DOHH2 (cell line): ENCODE measurements around the gene TLE2.

ENCODE experiments used
- H3F3A ChIP-seq: fragments of 200-600 bp; sonication (generic), shearing (Covaris generic); 2 replicates; pipeline ENCODE4 v1.6.0; 2016; ENCODE audit warnings: antibody characterized with exemption, mild to moderate bottlenecking; ENCODE audit not compliant: control insufficient read depth, insufficient read depth
- H3K27ac ChIP-seq: fragments of 200-600 bp; sonication (generic); 2 replicates; pipeline ENCODE4 v1.5.1; 2014; ENCODE audit warnings: low read depth, mild to moderate bottlenecking, low read length, moderate library complexity
- H3K27me3 ChIP-seq: fragments of 200-600 bp; sonication (generic); 2 replicates; pipeline ENCODE4 v1.6.1; 2014; ENCODE audit warnings: mild to moderate bottlenecking, low read length, mixed read lengths; ENCODE audit not compliant: control insufficient read depth
- H3K36me3 ChIP-seq: fragments of 200-600 bp; sonication (generic); 2 replicates; pipeline ENCODE4 v1.6.1; 2014; ENCODE audit warnings: mild to moderate bottlenecking, low read length, moderate library complexity, mixed read lengths; ENCODE audit not compliant: control insufficient read depth
- H3K4me1 ChIP-seq: fragments of 200-600 bp; sonication (generic); 2 replicates; pipeline ENCODE4 v1.6.1; 2014; ENCODE audit warnings: mild to moderate bottlenecking, low read length, mixed read lengths; ENCODE audit not compliant: control insufficient read depth
- H3K4me2 ChIP-seq: fragments of 200-600 bp; sonication (generic); 2 replicates; pipeline ENCODE4 v1.6.0; 2014; ENCODE audit warnings: mild to moderate bottlenecking, low read length, moderate library complexity
- H3K4me3 ChIP-seq: fragments of 200-600 bp; sonication (generic); 2 replicates; pipeline ENCODE4 v1.5.1; 2014; ENCODE audit warnings: mild to moderate bottlenecking, low read length, mixed read lengths
- H3K79me2 ChIP-seq: fragments of 200-600 bp; sonication (generic); 2 replicates; pipeline ENCODE4 v1.6.1; 2014; ENCODE audit warnings: mild to moderate bottlenecking, low read length, mixed read lengths; ENCODE audit not compliant: control insufficient read depth
- H3K9me2 ChIP-seq: fragments of 200-600 bp; sonication (generic); replicated peaks from 2 replicates; pipeline ENCODE4 v1.6.1; 2014; ENCODE audit warnings: mild to moderate bottlenecking, low read length, mixed read lengths; ENCODE audit not compliant: control insufficient read depth
- H3K9me3 ChIP-seq: fragments of 200-600 bp; sonication (generic); 2 replicates; pipeline ENCODE4 v1.6.1; 2014; ENCODE audit warnings: antibody characterized with exemption, low read length, mixed read lengths; ENCODE audit not compliant: control insufficient read depth, insufficient read depth
- H4K20me1 ChIP-seq: fragments of 200-600 bp; sonication (generic); 2 replicates; pipeline ENCODE4 v1.6.0; 2014; ENCODE audit warnings: low read depth, mild to moderate bottlenecking, antibody characterized with exemption, low read length, moderate library complexity; ENCODE audit not compliant: control insufficient read depth, insufficient read depth
- CTCF ChIP-seq: fragments of 200-600 bp; sonication (generic); IDR thresholded peaks from one replicate; pipeline ENCODE4 v1.5.1; 2014; ENCODE audit warnings: antibody characterized with exemption, mild to moderate bottlenecking, low read depth, low read length; ENCODE audit not compliant: poor library complexity, severe bottlenecking
- EZH2phosphoT487 ChIP-seq: fragments of 200-600 bp; sonication (generic); IDR thresholded peaks from 2 replicates; pipeline ENCODE4 v1.6.1; 2017; ENCODE audit warnings: borderline replicate concordance, mild to moderate bottlenecking, antibody characterized with exemption, low read length, moderate library complexity, mixed read lengths

Gene TLE2

DNA sequence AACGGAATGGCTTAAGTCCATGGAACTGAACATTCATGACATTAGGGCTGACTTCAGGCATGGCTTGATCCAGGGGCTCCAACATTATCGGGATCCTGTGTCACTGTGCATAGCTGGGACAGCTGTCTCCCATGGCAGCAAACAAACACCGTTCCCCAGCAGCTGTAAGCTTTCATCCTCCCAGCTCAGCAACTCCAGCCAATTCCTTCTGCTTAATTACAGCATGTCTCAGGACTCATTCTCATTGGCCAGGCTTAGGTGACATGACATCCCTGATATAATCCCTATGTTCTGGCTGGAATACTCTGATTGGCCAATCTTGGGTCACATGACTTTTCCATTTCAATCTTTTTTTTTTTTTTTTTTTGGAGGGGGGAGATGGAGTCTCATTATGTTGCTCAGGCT is 44.1 kb upstream of the TLE2 start:
- Histone ChIP-seq H3K4me3 (no peak overlapping the region), H3K4me2 (peak overlapping the region; percentile 10; the same call in 1 of the 2 replicates), H3K27me3 (peaks cover 5% of the 10 kb centered on the region), H3K27ac (no peak overlapping the region), H3K36me3 (no peaks in the 10 kb centered on the region), H3K9me2 (no peaks in the 10 kb centered on the region), H3K4me1 (peaks cover 52% of the 10 kb centered on the region), H3K79me2 (no peaks in the 10 kb centered on the region), H3F3A (no peaks in the 10 kb centered on the region), H4K20me1 (no peaks in the 10 kb centered on the region), H3K9me3 (peaks cover 7% of the 10 kb centered on the region; the same call in 1 of the 2 replicates)
- TF ChIP-seq CTCF, result no peak
- no peak for TF ChIP-seq EZH2phosphoT487

- Histone ChIP-seq H3K27ac (no peak overlapping the region), H3K4me1 (peaks cover 59% of the 10 kb centered on the region), H3F3A (peaks cover 1% of the 10 kb centered on the region; the same call in 1 of the 2 replicates), H3K9me3 (peaks cover 7% of the 10 kb centered on the region; the same call in 1 of the 2 replicates), H3K4me2 (no peak overlapping the region), H3K79me2 (no peaks in the 10 kb centered on the region), H3K9me2 (no peaks in the 10 kb centered on the region), H4K20me1 (no peaks in the 10 kb centered on the region), H3K4me3 (no peak overlapping the region), H3K36me3 (no peaks in the 10 kb centered on the region), H3K27me3 (peaks cover 5% of the 10 kb centered on the region)
- TF ChIP-seq EZH2phosphoT487 (no peak), CTCF (no peak)
Observed at GRCh38 chr19:3071768-3072167, 42.7 kb upstream of the TLE2 start.

DNA sequence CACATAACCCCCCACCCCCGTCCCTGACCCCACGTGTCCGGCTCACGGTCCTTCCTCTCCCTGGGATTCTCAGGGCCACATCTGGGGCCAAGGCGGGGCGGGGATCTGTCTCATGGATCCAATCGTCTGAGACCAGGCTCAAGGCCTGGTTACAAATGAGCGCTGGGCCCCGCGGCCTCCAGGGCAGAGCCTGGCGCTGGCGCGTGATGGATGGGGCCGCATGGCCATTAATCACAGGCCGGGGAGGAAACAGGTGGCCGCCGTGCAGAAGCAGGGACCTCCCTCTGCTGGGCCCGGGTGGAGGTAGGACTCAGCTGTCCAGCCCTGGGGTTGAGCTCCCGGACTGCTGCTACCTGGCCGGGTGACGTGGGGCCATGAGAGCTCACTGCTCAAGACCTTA is 39.0 kb upstream of the TLE2 start:
- Histone ChIP-seq H3K4me1 (peaks cover 69% of the 10 kb centered on the region), H4K20me1 (no peaks in the 10 kb centered on the region), H3K27me3 (no peaks in the 10 kb centered on the region), H3K27ac (no peak overlapping the region), H3F3A (peaks cover 9% of the 10 kb centered on the region), H3K9me3 (peaks cover 7% of the 10 kb centered on the region; the same call in 1 of the 2 replicates), H3K79me2 (peaks cover 9% of the 10 kb centered on the region), H3K9me2 (no peaks in the 10 kb centered on the region), H3K36me3 (no peaks in the 10 kb centered on the region), H3K4me3 (no peak overlapping the region), H3K4me2 (no peak overlapping the region)
- TF ChIP-seq CTCF (no peak), EZH2phosphoT487 (no peak)

DNA sequence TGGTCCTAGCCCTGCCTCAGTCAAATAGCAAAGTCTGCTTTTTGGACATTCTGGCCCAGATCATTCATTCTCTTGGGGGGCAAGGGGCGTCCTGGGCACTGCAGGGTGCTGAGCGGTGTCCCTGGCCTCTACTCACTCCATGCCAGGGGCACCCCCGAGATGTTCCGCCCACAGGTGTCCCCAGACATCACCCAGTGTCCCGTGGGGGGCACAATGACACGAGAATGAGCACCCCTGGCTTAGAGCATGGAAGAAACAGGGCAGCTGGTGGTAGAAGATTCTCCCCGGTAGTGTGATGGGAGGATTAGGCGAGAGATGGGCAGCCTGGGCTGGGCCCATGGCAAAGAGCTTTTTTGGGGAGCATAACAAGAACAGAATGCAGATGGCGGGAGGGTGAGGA is 38.5 kb upstream of the TLE2 start:
- H3F3A ChIP-seq, result peaks cover 13% of the 10 kb centered on the region
- no peaks in the 10 kb centered on the region for H3K27me3 ChIP-seq
- H3K4me2 ChIP-seq, result no peak overlapping the region
- no peak overlapping the region for H3K4me3 ChIP-seq
- no peaks in the 10 kb centered on the region for H4K20me1 ChIP-seq
- TF ChIP-seq CTCF (no peak), EZH2phosphoT487 (no peak)
- no peak overlapping the region for H3K27ac ChIP-seq
- peaks cover 7% of the 10 kb centered on the region; the same call in 1 of the 2 replicates for H3K9me3 ChIP-seq
- H3K4me1 ChIP-seq, result peaks cover 69% of the 10 kb centered on the region
- no peaks in the 10 kb centered on the region for H3K36me3 ChIP-seq
- peaks cover 14% of the 10 kb centered on the region for H3K79me2 ChIP-seq
- H3K9me2 ChIP-seq, result no peaks in the 10 kb centered on the region
